ENCODE results near the gene ACR.

- no peak for TF ChIP-seq POLR2A (IDR thresholded peaks at IDR 0.05)
- TF ChIP-seq CTCF (IDR thresholded peaks at IDR 0.05): peak; percentile 61 to 80 (median 70)
Measured at GRCh38 chr22:50691521-50691920, 46.5 kb upstream of the ACR start.

Measured in right lobe of liver (tissue), 4 donors.